WERI-Rb-1 (cell line): ENCODE results near the gene PER2.
"Not testable (repeated sequence)": the region's sequence is repeated elsewhere in the genome, so short reads cannot be mapped to it uniquely, and the experiment has no call there.

ENCODE experiments used
- DNase-seq: peaks from one replicate; pipeline ENCODE4 v3.0.0-alpha.2; 2020
- H3K27ac ChIP-seq: fragments of 250-450 bp; sonication (Bioruptor Pico); 2 replicates; pipeline ENCODE4 v1.5.1; 2020; ENCODE audit warnings: mild to moderate bottlenecking, moderate library complexity
- H3K27me3 ChIP-seq: fragments of 250-450 bp; sonication (Bioruptor Pico); 2 replicates; pipeline ENCODE4 v1.5.1; 2021; ENCODE audit warnings: mild to moderate bottlenecking, low read depth, moderate library complexity; ENCODE audit not compliant: insufficient read depth, severe bottlenecking
- H3K36me3 ChIP-seq: fragments of 250-450 bp; sonication (Bioruptor Pico); 2 replicates; pipeline ENCODE4 v1.5.1; 2020; ENCODE audit warnings: mild to moderate bottlenecking, moderate library complexity
- H3K4me3 ChIP-seq: 2 replicates; pipeline ENCODE4 v1.5.1; 2011; ENCODE audit warnings: low read depth, mild to moderate bottlenecking, control low read depth, low read length
- H3K9me3 ChIP-seq: fragments of 250-450 bp; sonication (Bioruptor Pico); 2 replicates; pipeline ENCODE4 v1.5.1; 2021; ENCODE audit warnings: mild to moderate bottlenecking, moderate library complexity; ENCODE audit not compliant: severe bottlenecking
- TF ChIP-seq, protein P1 (sequence below): IDR thresholded peaks from 2 replicates; pipeline ENCODE4 v1.5.1; 2011; ENCODE audit warnings: low read depth, mild to moderate bottlenecking, control low read depth, inconsistent platforms, low read length

PER2 gene, protein sequence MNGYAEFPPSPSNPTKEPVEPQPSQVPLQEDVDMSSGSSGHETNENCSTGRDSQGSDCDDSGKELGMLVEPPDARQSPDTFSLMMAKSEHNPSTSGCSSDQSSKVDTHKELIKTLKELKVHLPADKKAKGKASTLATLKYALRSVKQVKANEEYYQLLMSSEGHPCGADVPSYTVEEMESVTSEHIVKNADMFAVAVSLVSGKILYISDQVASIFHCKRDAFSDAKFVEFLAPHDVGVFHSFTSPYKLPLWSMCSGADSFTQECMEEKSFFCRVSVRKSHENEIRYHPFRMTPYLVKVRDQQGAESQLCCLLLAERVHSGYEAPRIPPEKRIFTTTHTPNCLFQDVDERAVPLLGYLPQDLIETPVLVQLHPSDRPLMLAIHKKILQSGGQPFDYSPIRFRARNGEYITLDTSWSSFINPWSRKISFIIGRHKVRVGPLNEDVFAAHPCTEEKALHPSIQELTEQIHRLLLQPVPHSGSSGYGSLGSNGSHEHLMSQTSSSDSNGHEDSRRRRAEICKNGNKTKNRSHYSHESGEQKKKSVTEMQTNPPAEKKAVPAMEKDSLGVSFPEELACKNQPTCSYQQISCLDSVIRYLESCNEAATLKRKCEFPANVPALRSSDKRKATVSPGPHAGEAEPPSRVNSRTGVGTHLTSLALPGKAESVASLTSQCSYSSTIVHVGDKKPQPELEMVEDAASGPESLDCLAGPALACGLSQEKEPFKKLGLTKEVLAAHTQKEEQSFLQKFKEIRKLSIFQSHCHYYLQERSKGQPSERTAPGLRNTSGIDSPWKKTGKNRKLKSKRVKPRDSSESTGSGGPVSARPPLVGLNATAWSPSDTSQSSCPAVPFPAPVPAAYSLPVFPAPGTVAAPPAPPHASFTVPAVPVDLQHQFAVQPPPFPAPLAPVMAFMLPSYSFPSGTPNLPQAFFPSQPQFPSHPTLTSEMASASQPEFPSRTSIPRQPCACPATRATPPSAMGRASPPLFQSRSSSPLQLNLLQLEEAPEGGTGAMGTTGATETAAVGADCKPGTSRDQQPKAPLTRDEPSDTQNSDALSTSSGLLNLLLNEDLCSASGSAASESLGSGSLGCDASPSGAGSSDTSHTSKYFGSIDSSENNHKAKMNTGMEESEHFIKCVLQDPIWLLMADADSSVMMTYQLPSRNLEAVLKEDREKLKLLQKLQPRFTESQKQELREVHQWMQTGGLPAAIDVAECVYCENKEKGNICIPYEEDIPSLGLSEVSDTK (N-terminal part only)

DNA sequence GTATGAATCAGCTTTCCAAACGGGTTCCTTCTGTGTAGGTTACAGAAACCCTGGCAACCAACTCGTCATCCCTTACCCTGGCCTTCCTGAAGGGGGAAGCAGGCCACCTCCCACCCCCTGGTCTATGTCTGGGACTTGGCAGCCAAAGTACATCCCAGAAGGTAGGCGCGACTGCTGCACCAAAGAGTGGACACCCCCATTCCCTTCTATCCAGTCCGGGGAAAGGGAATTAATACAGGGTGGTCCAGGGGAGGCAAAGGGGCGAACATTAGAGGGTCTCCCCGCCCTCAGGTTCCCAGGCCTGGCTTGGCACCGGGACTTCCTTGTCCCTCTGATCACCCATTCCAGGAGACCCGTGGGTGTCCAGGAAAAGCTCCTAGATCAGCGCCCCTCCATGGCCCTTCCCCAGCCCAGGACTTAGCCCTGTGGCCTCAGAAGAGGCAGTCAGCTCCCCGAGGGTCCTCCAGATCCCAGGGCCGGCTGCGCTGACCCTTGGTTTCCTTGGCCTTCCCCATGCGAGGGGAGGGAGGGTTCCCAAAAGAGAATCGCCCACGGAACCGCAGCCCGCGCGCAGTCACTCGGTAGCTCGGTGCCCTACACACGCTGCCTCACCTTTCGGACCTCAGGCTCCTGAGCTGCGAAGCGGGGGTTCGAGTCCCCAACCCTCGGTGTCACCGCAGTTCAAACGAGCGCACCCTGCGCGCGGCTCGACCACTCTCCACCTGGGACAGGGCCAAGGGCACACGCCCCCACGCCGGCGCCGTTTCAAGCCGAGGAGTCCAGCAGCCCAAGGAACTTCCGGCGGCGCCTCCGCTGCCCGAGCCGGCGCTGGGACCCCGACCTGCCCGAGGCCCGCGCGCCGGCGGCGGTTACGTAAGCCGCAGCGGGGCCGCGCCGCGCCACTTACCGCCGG, at the start of gene PER2:
TSS of gene PER2 (minus strand) at position 874 of the 913 bp plus-strand sequence. CDS start 10,674 bp downstream, outside the sequence.
- DNase-seq, result peak; percentile 42
- H3K4me3 ChIP-seq, result peak within 1 kb of the TSS; percentile 80
- H3K27ac ChIP-seq, result peak within 1 kb of the TSS; percentile 69
- H3K27me3 ChIP-seq, result no peaks in the 10 kb centered on the region
- no peaks in the 10 kb centered on the region for H3K36me3 ChIP-seq
- TF ChIP-seq, protein P1, sequence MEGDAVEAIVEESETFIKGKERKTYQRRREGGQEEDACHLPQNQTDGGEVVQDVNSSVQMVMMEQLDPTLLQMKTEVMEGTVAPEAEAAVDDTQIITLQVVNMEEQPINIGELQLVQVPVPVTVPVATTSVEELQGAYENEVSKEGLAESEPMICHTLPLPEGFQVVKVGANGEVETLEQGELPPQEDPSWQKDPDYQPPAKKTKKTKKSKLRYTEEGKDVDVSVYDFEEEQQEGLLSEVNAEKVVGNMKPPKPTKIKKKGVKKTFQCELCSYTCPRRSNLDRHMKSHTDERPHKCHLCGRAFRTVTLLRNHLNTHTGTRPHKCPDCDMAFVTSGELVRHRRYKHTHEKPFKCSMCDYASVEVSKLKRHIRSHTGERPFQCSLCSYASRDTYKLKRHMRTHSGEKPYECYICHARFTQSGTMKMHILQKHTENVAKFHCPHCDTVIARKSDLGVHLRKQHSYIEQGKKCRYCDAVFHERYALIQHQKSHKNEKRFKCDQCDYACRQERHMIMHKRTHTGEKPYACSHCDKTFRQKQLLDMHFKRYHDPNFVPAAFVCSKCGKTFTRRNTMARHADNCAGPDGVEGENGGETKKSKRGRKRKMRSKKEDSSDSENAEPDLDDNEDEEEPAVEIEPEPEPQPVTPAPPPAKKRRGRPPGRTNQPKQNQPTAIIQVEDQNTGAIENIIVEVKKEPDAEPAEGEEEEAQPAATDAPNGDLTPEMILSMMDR, result peak; percentile 28; the same call in 1 of the 2 replicates
- no peaks in the 10 kb centered on the region for H3K9me3 ChIP-seq

DNA sequence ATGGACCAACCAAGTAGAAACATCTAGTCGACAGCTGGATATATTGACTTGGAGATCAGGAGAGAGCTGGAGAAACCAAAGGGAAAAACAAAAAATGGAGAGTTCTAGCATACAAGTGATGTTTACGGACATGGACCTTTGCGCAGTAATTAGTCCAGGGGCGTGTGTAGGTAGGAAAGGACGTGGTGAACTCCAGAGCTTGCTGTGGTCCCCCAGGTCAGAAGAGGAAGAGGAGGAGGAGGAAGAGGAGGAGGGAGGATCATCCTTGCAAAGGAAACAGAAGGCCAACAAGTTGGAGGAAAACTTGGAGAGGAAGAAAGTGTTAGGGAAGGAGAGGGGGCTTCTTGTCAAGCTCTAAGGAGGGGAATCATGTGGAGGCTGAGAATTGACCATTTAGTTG, 49.4 kb upstream of the PER2 start:
- Histone ChIP-seq H3K4me3 (no peak overlapping the region), H3K27ac (no peak overlapping the region), H3K27me3 (no peaks in the 10 kb centered on the region), H3K9me3 (no peaks in the 10 kb centered on the region), H3K36me3 (peaks cover 12% of the 10 kb centered on the region; the same call in 1 of the 2 replicates)
- DNase-seq, result no peak
- TF ChIP-seq, protein P1, result no peak

DNA sequence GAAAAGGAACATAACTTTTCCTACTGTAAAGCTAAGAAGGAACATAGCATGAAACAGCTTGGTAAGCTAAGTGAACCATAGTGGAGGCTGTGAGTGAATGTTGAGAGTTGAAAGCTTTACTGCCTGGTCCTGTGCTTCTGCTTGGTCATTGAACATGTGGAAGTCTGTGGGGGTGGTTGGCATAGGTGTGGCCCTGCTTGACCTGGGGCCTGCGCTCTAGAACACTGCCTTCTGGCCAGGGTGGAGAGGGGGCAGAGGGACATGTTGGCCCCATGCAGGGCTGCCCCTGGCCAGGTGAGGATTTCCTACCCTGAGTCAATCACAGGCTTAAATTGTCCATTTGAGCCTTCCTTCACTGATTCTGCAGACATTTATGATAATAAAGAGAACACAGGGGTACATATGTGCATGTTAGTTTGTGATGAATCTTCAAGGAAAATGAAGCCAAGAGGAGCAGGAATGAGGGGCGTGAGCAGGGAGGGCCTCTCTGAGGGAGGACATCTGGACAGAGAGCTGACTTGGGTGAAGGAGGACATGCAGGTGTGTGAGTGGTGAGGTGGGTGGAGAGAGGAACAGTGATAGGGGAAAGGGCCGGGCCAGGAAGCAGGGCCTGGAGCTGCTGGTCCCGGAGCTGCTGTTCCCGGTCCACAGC, 48.5 kb upstream of the PER2 start:
- DNase-seq, result no peak
- TF ChIP-seq, protein P1, result no peak
- Histone ChIP-seq H3K27me3 (no peaks in the 10 kb centered on the region), H3K4me3 (no peak overlapping the region), H3K9me3 (no peaks in the 10 kb centered on the region), H3K27ac (no peak overlapping the region), H3K36me3 (peaks cover 12% of the 10 kb centered on the region; the same call in 1 of the 2 replicates)

DNA sequence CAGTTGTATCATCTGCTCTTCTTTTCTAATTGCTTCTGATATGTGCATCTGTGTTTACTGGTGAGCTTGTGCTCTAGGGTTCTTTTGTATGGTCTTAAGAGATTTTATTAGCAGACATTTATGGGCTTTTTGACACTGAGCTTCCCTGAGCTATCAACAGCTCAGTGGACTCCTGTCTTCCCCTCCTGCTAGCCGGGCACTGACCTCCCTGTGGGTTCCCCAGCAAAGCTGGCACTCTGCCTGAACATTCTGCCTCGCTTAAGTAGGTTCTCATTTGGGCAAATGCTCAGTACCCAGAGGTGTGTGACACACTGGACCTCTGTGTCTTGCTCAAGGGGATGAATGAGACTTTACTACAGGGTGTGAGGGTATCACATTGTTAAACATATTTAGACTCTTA, 47.7 kb upstream of the PER2 start:
- Histone ChIP-seq H3K9me3 (no peaks in the 10 kb centered on the region), H3K4me3 (no peak overlapping the region), H3K27ac (peak overlapping the region; percentile 37), H3K27me3 (no peaks in the 10 kb centered on the region), H3K36me3 (peaks cover 12% of the 10 kb centered on the region; the same call in 1 of the 2 replicates)
- TF ChIP-seq, protein P1, result no peak
- peak; percentile 52 for DNase-seq

DNA sequence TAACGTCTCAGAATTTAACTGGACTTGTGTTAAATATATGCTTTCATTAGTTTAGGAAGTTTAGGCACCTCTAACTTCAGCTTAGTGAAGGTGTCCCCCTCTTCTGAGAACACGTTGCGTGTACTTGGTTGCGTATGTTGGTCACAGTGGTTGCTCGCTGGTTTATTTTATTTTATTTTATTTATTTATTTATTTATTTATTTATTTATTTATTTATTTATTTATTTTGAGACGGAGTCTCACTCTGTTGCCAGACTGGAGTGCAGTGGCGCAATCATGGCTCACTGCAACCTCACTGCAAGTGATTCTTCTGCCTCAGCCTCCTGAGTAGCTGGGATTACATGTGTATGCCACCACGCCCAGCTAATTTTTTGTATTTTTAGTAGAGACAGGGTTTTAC, 47.2 kb upstream of the PER2 start:
- H3K9me3 ChIP-seq, H3K27me3 ChIP-seq, DNase-seq, H3K27ac ChIP-seq, H3K4me3 ChIP-seq: not testable (repeated sequence)
- H3K36me3 ChIP-seq, result peaks cover 16% of the 10 kb centered on the region
